ENCODE measurements around the gene GPR3. TPM values are rescaled to one million over a fixed set of nuclear protein-coding genes. Genes with fewer than 3 reads are reported as not detected.

Gene GPR3
- total and polyA plus RNA-seq, 4 experiments from 2014 or later: not detected

DNA sequence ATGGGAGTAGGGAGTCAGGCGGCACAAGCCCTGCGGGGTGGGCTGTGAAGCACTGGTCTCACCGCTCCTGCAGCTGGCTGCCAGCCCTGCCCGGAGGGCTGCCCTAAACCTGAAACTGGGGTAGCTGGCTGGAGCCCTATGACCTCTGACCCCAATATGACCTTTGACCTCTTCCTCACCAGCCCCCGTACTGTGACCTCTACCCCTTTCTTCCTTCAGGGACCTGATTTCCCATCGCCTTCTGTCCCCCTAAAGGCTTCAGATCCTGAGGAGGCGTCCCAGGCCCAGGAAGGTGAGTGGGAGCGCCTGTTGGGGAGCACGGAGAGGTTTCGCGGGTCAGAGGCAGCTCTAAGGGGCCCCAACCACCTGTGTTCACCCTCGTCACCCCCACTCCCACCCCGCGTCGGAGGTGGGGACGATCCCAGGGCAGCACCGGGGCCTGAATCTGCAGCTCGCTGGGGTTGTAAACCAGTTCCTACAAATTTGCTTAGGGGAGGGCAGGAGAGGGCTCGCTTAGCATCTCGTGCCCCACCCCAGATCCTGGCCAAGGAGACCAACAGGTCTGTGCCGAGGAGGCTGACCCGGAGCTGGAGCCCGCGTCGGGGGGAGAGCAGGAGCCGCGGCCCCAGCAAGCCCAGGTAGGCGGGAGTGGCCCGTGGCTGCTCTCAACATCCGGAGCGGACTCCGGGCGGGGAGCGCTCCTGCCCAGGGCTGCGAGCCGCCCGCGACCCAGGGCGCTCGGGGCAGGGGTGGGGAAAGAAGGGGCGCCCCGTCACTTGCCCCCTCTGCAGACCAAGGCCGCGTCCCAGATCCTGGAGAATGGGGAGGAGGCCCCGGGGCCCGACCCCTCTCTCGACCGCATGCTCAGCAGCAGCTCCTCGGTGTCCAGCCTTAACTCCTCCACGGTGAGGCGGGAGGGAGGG lies 43.3 kb upstream of the GPR3 start:
- POLR2A ChIA-PET (ENCODE audit: partially characterized antibody): interaction anchor here (0.5 to 15.5 kb wide), 5 partner anchors 6 to 256 kb away, joined by 3 to 202 read pairs (median 15); partner anchors contain the start of genes MAP3K6, SYTL1 and WASF2

GRCh38 chr1:27349784-27350662 lies 42.4 kb upstream of the GPR3 start:
- no peak overlapping the region for H3K27ac Mint-ChIP-seq
- H3K4me3 ChIP-seq (ENCODE audit: low read length in 2 of 2): no peak overlapping the region
- H3K9me3 ChIP-seq (ENCODE audit: control insufficient read depth in 1 of 2, low read length in 2 of 2): no peaks in the 10 kb centered on the region
- peaks cover 7 to 24% (median 9%) of the 10 kb centered on the region in 4 donors for H3K4me1 Mint-ChIP-seq
- POLR2A ChIA-PET (ENCODE audit: partially characterized antibody): interaction anchor here (2.2 to 15.5 kb wide), 3 partner anchors 7 to 16 kb away, joined by 15 to 202 read pairs (median 21); partner anchors contain the start of genes MAP3K6 and SYTL1
- no peaks in the 10 kb centered on the region for H3K27me3 ChIP-seq (ENCODE audit: insufficient read depth, low read length)
- H3K4me3 Mint-ChIP-seq: no peak overlapping the region
- intact Hi-C loops (cut with micrococcal nuclease): loop anchor here (1.0 kb wide), 1 partner anchor 9 kb away; no protein-coding TSS in a partner anchor
- no peaks in the 10 kb centered on the region for H3K9me3 Mint-ChIP-seq
- DNase-seq: no peak
- CTCF ChIA-PET (ENCODE audit: partially characterized antibody): interaction anchor here (0.9 to 2.5 kb wide), 4 partner anchors 7 to 24 kb away, joined by 3 to 13 read pairs (median 6); partner anchors contain the start of gene SYTL1
- peaks cover 26% of the 10 kb centered on the region for H3K4me1 ChIP-seq (ENCODE audit: insufficient read depth, low read length)
- H3K27ac ChIP-seq (ENCODE audit: low read depth, low read length): no peak overlapping the region
- H3K27me3 Mint-ChIP-seq: no peaks in the 10 kb centered on the region
- H3K36me3 ChIP-seq (ENCODE audit: insufficient read depth, low read length): peaks cover 22% of the 10 kb centered on the region
- H3K36me3 Mint-ChIP-seq: peaks cover 16 to 33% of the 10 kb centered on the region in 2 donors

More for the DNA sequence above, 43.3 kb upstream of the GPR3 start:
- H3K4me1 ChIP-seq (ENCODE audit: insufficient read depth, low read length): peaks cover 32% of the 10 kb centered on the region
- peak overlapping the region in 4 of 7 donors; percentile 18 to 68 (median 42) for H3K27ac Mint-ChIP-seq
- peak in 1 of 5 donors; percentile 33 for DNase-seq
- H3K4me3 ChIP-seq (ENCODE audit: low read length in 2 of 2): peak overlapping the region in 1 of 2 donors; percentile 34
- H3K36me3 ChIP-seq (ENCODE audit: insufficient read depth, low read length): peaks cover 25% of the 10 kb centered on the region
- no peaks in the 10 kb centered on the region for H3K9me3 ChIP-seq (ENCODE audit: control insufficient read depth in 1 of 2, low read length in 2 of 2)
- CTCF ChIA-PET (ENCODE audit: partially characterized antibody): interaction anchor here (0.9 to 2.5 kb wide), 4 partner anchors 8 to 47 kb away, joined by 3 to 13 read pairs (median 6); partner anchors contain the start of gene SYTL1
- H3K27ac ChIP-seq (ENCODE audit: low read depth, low read length): peak overlapping the region; percentile 44
- intact Hi-C loops (cut with micrococcal nuclease): loop anchor here (1.0 kb wide), 1 partner anchor 8 kb away; no protein-coding TSS in a partner anchor
- H3K4me3 Mint-ChIP-seq: peak overlapping the region in 6 of 8 donors; percentile 17 to 72 (median 55)
- peaks cover 11 to 32% (median 13%) of the 10 kb centered on the region in 4 donors for H3K4me1 Mint-ChIP-seq
- H3K9me3 Mint-ChIP-seq: no peaks in the 10 kb centered on the region
- H3K36me3 Mint-ChIP-seq: peaks cover 16 to 36% of the 10 kb centered on the region in 2 donors
- H3K27me3 ChIP-seq (ENCODE audit: insufficient read depth, low read length): no peaks in the 10 kb centered on the region
- H3K27me3 Mint-ChIP-seq: no peaks in the 10 kb centered on the region

GRCh38 chr1:27350663-27351540 lies 41.5 kb upstream of the GPR3 start:
- intact Hi-C loops (cut with micrococcal nuclease): no loop called here
- peaks cover 12 to 23% (median 13%) of the 10 kb centered on the region in 4 donors for H3K4me1 Mint-ChIP-seq
- no peaks in the 10 kb centered on the region for H3K27me3 Mint-ChIP-seq
- CTCF ChIA-PET (ENCODE audit: partially characterized antibody): interaction anchor here (1.2 to 2.5 kb wide), 2 partner anchors 18 to 24 kb away, joined by 3 to 13 read pairs; no protein-coding TSS in a partner anchor
- Histone ChIP-seq H3K36me3 (ENCODE audit: insufficient read depth, low read length) (peaks cover 15% of the 10 kb centered on the region), H3K9me3 (ENCODE audit: control insufficient read depth in 1 of 2, low read length in 2 of 2) (no peaks in the 10 kb centered on the region), H3K4me1 (ENCODE audit: insufficient read depth, low read length) (peaks cover 26% of the 10 kb centered on the region), H3K27me3 (ENCODE audit: insufficient read depth, low read length) (no peaks in the 10 kb centered on the region), H3K27ac (ENCODE audit: low read depth, low read length) (no peak overlapping the region), H3K4me3 (ENCODE audit: low read length in 2 of 2) (no peak overlapping the region)
- no peak overlapping the region for H3K4me3 Mint-ChIP-seq
- H3K27ac Mint-ChIP-seq: no peak overlapping the region
- DNase-seq: no peak
- POLR2A ChIA-PET (ENCODE audit: partially characterized antibody): interaction anchor here (3.9 to 15.5 kb wide), 2 partner anchors 8 to 15 kb away, joined by 15 to 202 read pairs; partner anchors contain the start of genes MAP3K6 and SYTL1
- peaks cover 12 to 30% of the 10 kb centered on the region in 2 donors for H3K36me3 Mint-ChIP-seq
- no peaks in the 10 kb centered on the region for H3K9me3 Mint-ChIP-seq

DNA sequence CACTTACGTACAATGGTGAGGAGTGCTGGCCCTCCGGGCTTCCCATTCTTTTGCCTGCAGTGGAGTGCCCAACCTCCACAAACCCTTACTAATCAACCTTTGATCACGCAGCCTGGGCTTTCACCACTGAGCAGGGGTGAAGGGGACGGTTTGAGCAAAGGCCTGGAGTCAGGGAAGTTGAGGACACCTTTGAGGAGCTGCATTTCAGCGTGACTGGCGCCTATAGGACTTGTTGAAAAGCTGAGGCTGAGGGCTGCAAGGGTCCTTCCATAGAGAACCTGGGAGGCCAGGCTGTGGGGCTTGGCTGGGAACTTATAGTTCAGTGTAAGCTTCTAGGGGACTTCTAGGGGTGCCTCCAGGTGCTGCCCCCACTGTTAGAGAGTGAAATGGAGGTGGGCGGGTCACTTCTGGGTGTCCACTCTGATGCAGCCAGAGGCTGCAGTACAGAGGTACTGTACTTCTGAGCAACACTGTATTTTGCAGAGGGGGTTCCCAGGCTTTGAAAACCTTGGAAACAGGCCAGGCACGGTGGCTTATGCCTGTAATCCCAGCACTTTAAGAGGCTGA lies 40.8 kb upstream of the GPR3 start:
- H3K4me1 ChIP-seq (ENCODE audit: insufficient read depth, low read length): peaks cover 29% of the 10 kb centered on the region
- POLR2A ChIA-PET (ENCODE audit: partially characterized antibody): interaction anchor here (3.9 to 15.5 kb wide), 2 partner anchors 8 to 14 kb away, joined by 15 to 202 read pairs; partner anchors contain the start of genes MAP3K6 and SYTL1
- Mint-ChIP-seq H3K36me3 (peaks cover 8 to 25% of the 10 kb centered on the region in 2 donors), H3K27me3 (no peaks in the 10 kb centered on the region), H3K4me3 (no peak overlapping the region), H3K4me1 (peaks cover 10 to 25% (median 13%) of the 10 kb centered on the region in 4 donors), H3K9me3 (no peaks in the 10 kb centered on the region), H3K27ac (peak overlapping the region in 2 of 7 donors; percentile 13 to 22)
- no peaks in the 10 kb centered on the region for H3K27me3 ChIP-seq (ENCODE audit: insufficient read depth, low read length)
- intact Hi-C loops (cut with micrococcal nuclease): no loop called here
- CTCF ChIA-PET (ENCODE audit: partially characterized antibody): interaction anchor here (9.0 kb wide), 1 partner anchor 18 kb away, joined by 63 read pairs; no protein-coding TSS in a partner anchor
- no peak overlapping the region for H3K27ac ChIP-seq (ENCODE audit: low read depth, low read length)
- H3K9me3 ChIP-seq (ENCODE audit: control insufficient read depth in 1 of 2, low read length in 2 of 2): no peaks in the 10 kb centered on the region
- H3K4me3 ChIP-seq (ENCODE audit: low read length in 2 of 2): no peak overlapping the region
- DNase-seq: no peak
- H3K36me3 ChIP-seq (ENCODE audit: insufficient read depth, low read length): peaks cover 10% of the 10 kb centered on the region

DNA sequence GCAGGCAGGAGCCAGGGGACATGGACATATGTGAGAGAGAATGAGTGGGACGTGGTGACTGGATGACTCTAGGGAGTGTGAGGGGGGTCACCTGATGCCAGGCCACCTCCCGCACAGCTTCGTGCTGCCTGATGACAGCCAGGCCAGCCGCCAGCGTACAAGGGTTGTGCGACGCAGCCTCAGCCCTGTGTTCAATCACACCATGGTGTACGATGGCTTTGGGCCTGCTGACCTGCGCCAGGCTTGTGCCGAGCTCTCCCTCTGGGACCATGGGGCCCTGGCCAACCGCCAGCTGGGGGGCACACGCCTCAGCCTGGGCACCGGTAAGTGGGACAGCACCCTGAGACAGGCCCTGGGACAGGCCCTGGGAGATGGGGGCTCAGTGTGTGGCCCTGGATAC lies 39.3 kb upstream of the GPR3 start:
- Histone ChIP-seq H3K36me3 (ENCODE audit: insufficient read depth, low read length) (peaks cover 10% of the 10 kb centered on the region), H3K4me3 (ENCODE audit: low read length in 2 of 2) (no peak overlapping the region), H3K27me3 (ENCODE audit: insufficient read depth, low read length) (no peaks in the 10 kb centered on the region), H3K4me1 (ENCODE audit: insufficient read depth, low read length) (peaks cover 37% of the 10 kb centered on the region), H3K9me3 (ENCODE audit: control insufficient read depth in 1 of 2, low read length in 2 of 2) (no peaks in the 10 kb centered on the region), H3K27ac (ENCODE audit: low read depth, low read length) (no peak overlapping the region)
- ChIA-PET POLR2A (ENCODE audit: partially characterized antibody) (interaction anchor here (2.4 to 15.5 kb wide), 2 partner anchors 10 to 12 kb away, joined by 11 to 202 read pairs; partner anchors contain the start of genes MAP3K6 and SYTL1), CTCF (ENCODE audit: partially characterized antibody) (interaction anchor here (2.1 to 9.0 kb wide), 3 partner anchors 13 to 56 kb away, joined by 5 to 63 read pairs (median 39); partner anchors contain the start of gene MAP3K6)
- no peak overlapping the region for H3K4me3 Mint-ChIP-seq
- peaks cover 0 to 14% of the 10 kb centered on the region in 2 donors for H3K36me3 Mint-ChIP-seq
- H3K9me3 Mint-ChIP-seq: no peaks in the 10 kb centered on the region
- no peak for DNase-seq
- H3K27ac Mint-ChIP-seq: peak overlapping the region in 2 of 7 donors; percentile 40 to 47
- peaks cover 6 to 36% (median 22%) of the 10 kb centered on the region in 4 donors for H3K4me1 Mint-ChIP-seq
- H3K27me3 Mint-ChIP-seq: no peaks in the 10 kb centered on the region
- intact Hi-C loops (cut with micrococcal nuclease): no loop called here

Data from CD4-positive, alpha-beta memory T cell (primary cell).